CD4-positive, alpha-beta T cell treated with Interleukin-6 at 100 ng/mL for 8 hours (primary cell): ENCODE results near the gene ANXA5.
"Not testable (repeated sequence)": the region's sequence is repeated elsewhere in the genome, so short reads cannot be mapped to it uniquely, and the experiment has no call there.

Experiments
- DNase-seq: peaks from one replicate; pipeline ENCODE4 v3.0.0-alpha.2; 2020; ENCODE audit warnings: mixed read lengths, low spot score

ANXA5 gene

GRCh38 chr4:121696581-121697461, at the start of gene ANXA5:
ANXA5 (minus strand) TSS chr4:121696980; CDS start chr4:121696589, 391 bp downstream.
- DNase-seq = peak; percentile 69

GRCh38 chr4:121742794-121743193, 46.0 kb upstream of the ANXA5 start:
- no peak for DNase-seq

GRCh38 chr4:121741751-121742150, 45.0 kb upstream of the ANXA5 start:
- no peak for DNase-seq

- no peak for DNase-seq
Measured at GRCh38 chr4:121740796-121741409, 44.1 kb upstream of the ANXA5 start.

- no peak for DNase-seq
Measured at GRCh38 chr4:121739575-121739974, 42.8 kb upstream of the ANXA5 start.

GRCh38 chr4:121738780-121739535, 42.2 kb upstream of the ANXA5 start:
- no peak for DNase-seq

GRCh38 chr4:121737846-121738554, 41.2 kb upstream of the ANXA5 start:
- DNase-seq = no peak

GRCh38 chr4:121736735-121737351, 40.1 kb upstream of the ANXA5 start:
- no peak for DNase-seq

- DNase-seq = no peak
Measured at GRCh38 chr4:121734571-121734970, 37.8 kb upstream of the ANXA5 start.

GRCh38 chr4:121733942-121734341, 37.2 kb upstream of the ANXA5 start:
- no peak for DNase-seq

- DNase-seq = not testable (repeated sequence)
Measured at GRCh38 chr4:121729753-121730152, 33.0 kb upstream of the ANXA5 start.

- no peak for DNase-seq
Measured at GRCh38 chr4:121728798-121729226, 32.0 kb upstream of the ANXA5 start.

- DNase-seq = no peak
Measured at GRCh38 chr4:121728066-121728465, 31.3 kb upstream of the ANXA5 start.

GRCh38 chr4:121726642-121727268, 30.0 kb upstream of the ANXA5 start:
- peak; percentile 41 for DNase-seq

GRCh38 chr4:121724671-121725070, 27.9 kb upstream of the ANXA5 start:
- no peak for DNase-seq

GRCh38 chr4:121721700-121722099, 24.9 kb upstream of the ANXA5 start:
- no peak for DNase-seq

GRCh38 chr4:121720109-121720508, 23.3 kb upstream of the ANXA5 start:
- DNase-seq = no peak

- no peak for DNase-seq
Measured at GRCh38 chr4:121717680-121718237, 21.0 kb upstream of the ANXA5 start.

- DNase-seq = no peak
Measured at GRCh38 chr4:121714548-121714947, 17.8 kb upstream of the ANXA5 start.

- DNase-seq = no peak
Measured at GRCh38 chr4:121712783-121713182, 16.0 kb upstream of the ANXA5 start.
